DOHH2 (cell line): Measurements from ENCODE around the gene KCNAB1.

ENCODE experiments used
- CTCF ChIP-seq: fragments of 200-600 bp; sonication (generic); IDR thresholded peaks from one replicate; pipeline ENCODE4 v1.5.1; 2014; ENCODE audit warnings: antibody characterized with exemption, mild to moderate bottlenecking, low read depth, low read length; ENCODE audit not compliant: poor library complexity, severe bottlenecking
- EZH2phosphoT487 ChIP-seq: fragments of 200-600 bp; sonication (generic); IDR thresholded peaks from 2 replicates; pipeline ENCODE4 v1.6.1; 2017; ENCODE audit warnings: borderline replicate concordance, mild to moderate bottlenecking, antibody characterized with exemption, low read length, moderate library complexity, mixed read lengths

GRCh38 chr3:156581954-156582353 is 461.6 kb downstream of the KCNAB1 start:
- no peak for TF ChIP-seq CTCF
- TF ChIP-seq EZH2phosphoT487, result no peak
